Esophagus squamous epithelium (tissue), 5 donors: ENCODE measurements around the gene ZNF608. TPM values are rescaled to one million over a fixed set of nuclear protein-coding genes. Genes with fewer than 3 reads are reported as not detected.

Experiments used
- DNase-seq: peaks from one replicate; lab custom pipeline; 2025; lab: John Stamatoyannopoulos, UW
- H3K27ac ChIP-seq, 4 donors: fragments of 200-600 bp; sonication (generic); one replicate each; pipeline ENCODE4 v1.5.1; 2016 to 2019; ENCODE audit warnings: mild to moderate bottlenecking in 1 of 4
- H3K27me3 ChIP-seq, 4 donors: fragments of 200-600 bp; sonication (generic); 1 replicate in 3 of 4; 2 replicates in 1 of 4; pipeline versions ENCODE4 v1.5.1 to v1.6.0; 2017 to 2021; ENCODE audit warnings: antibody characterized with exemption in 1 of 4
- H3K36me3 ChIP-seq, 3 donors: fragments of 200-600 bp; sonication (generic); one replicate each; pipeline ENCODE4 v1.5.1; 2016 to 2019
- H3K4me1 ChIP-seq, 3 donors: fragments of 200-600 bp; sonication (generic); one replicate each; pipeline ENCODE4 v1.5.1; 2017 to 2019
- H3K4me3 ChIP-seq, 4 donors: fragments of 200-600 bp; sonication (generic); 1 replicate in 3 of 4; 2 replicates in 1 of 4; pipeline ENCODE4 v1.5.1; 2016 to 2019; ENCODE audit warnings: mild to moderate bottlenecking in 2 of 4, moderate library complexity in 1 of 4
- H3K9me3 ChIP-seq, 3 donors: fragments of 200-600 bp; sonication (generic); one replicate each; pipeline ENCODE4 v1.5.1; 2016 to 2019
- CTCF ChIP-seq, 6 experiments: fragments of 450-650 bp in 4 of 6; fragments of 200-600 bp in 2 of 6; sonication (generic) in 2 of 6; IDR thresholded peaks; one replicate each; pipeline ENCODE4 v1.5.1; 2016 to 2019; ENCODE audit warnings: antibody characterized with exemption in 6 of 6, mild to moderate bottlenecking in 4 of 6, moderate library complexity in 4 of 6
- POLR2A ChIP-seq, 4 donors: fragments of 450-650 bp; IDR thresholded peaks; one replicate each; pipeline ENCODE4 v1.6.1; 2017; ENCODE audit warnings: antibody characterized with exemption in 4 of 4, mild to moderate bottlenecking in 4 of 4, moderate library complexity in 3 of 4
- WGBS, 2 donors: methylation state at CpG; one replicate each; pipeline ENCODE4 v1.1.5; 2018; 5-methylcytosine and 5-hydroxymethylcytosine counted together
- intact Hi-C: fragments of 100-400 bp; cut with DNase I; formaldehyde crosslinking; loops from one replicate; pipeline ENCODE4 v1.15.0; 2022
- total RNA-seq, 4 donors: library from RNA; depleted of rRNA; stranded (reverse); fragments of >200 nt; gene quantifications; one replicate each; pipeline ENCODE4 v1.1.0, GENCODE V29; 2016
- donor health status: DM: yes; HTN: yes; CAD: no.

ZNF608 gene
- total RNA-seq, 4 donors from 2014 or later: 5.8 to 25.7 (median 10.4) TPM

- Histone ChIP-seq H3K4me3 (no peak overlapping the region), H3K9me3 (no peaks in the 10 kb centered on the region), H3K27ac (no peak overlapping the region), H3K4me1 (no peaks in the 10 kb centered on the region), H3K36me3 (no peaks in the 10 kb centered on the region), H3K27me3 (no peaks in the 10 kb centered on the region)
- WGBS, 2 donors: 81 to 85% methylated on average over 4 of the region's 4 CpGs
- intact Hi-C loops: no loop called here
- TF ChIP-seq POLR2A (IDR thresholded peaks at IDR 0.05) (no peak), CTCF (IDR thresholded peaks at IDR 0.05) (no peak)
- no peak for DNase-seq
Measured at GRCh38 chr5:124780011-124780410, 33.6 kb upstream of the ZNF608 start.

- DNase-seq: no peak
- 66 to 79% methylated on average over 5 of the region's 5 CpGs for WGBS, 2 donors
- Histone ChIP-seq H3K4me3 (no peak overlapping the region), H3K27me3 (no peaks in the 10 kb centered on the region), H3K9me3 (no peaks in the 10 kb centered on the region), H3K27ac (no peak overlapping the region), H3K4me1 (peaks cover 0 to 8% (median 0%) of the 10 kb centered on the region in 3 donors), H3K36me3 (no peaks in the 10 kb centered on the region)
- intact Hi-C loops: no loop called here
- TF ChIP-seq CTCF (IDR thresholded peaks at IDR 0.05): no peak
- no peak for TF ChIP-seq POLR2A (IDR thresholded peaks at IDR 0.05)
Measured at GRCh38 chr5:124773315-124774311, 27.2 kb upstream of the ZNF608 start.

GRCh38 chr5:124772457-124773200 is 26.2 kb upstream of the ZNF608 start:
- no peaks in the 10 kb centered on the region for H3K27me3 ChIP-seq
- WGBS, 2 donors: 73 to 80% methylated on average over 1 of the region's 1 CpG
- DNase-seq: no peak
- TF ChIP-seq CTCF (IDR thresholded peaks at IDR 0.05) (no peak), POLR2A (IDR thresholded peaks at IDR 0.05) (no peak)
- peaks cover 0 to 8% (median 0%) of the 10 kb centered on the region in 3 donors for H3K4me1 ChIP-seq
- H3K4me3 ChIP-seq: no peak overlapping the region
- no peaks in the 10 kb centered on the region for H3K36me3 ChIP-seq
- no peaks in the 10 kb centered on the region for H3K9me3 ChIP-seq
- intact Hi-C loops: no loop called here
- H3K27ac ChIP-seq: no peak overlapping the region

- H3K9me3 ChIP-seq: no peaks in the 10 kb centered on the region
- intact Hi-C loops: no loop called here
- WGBS, 2 donors: 87 to 95% methylated on average over 3 of the region's 3 CpGs
- H3K36me3 ChIP-seq: no peaks in the 10 kb centered on the region
- DNase-seq: no peak
- TF ChIP-seq CTCF (IDR thresholded peaks at IDR 0.05) (no peak), POLR2A (IDR thresholded peaks at IDR 0.05) (no peak)
- peaks cover 0 to 8% (median 0%) of the 10 kb centered on the region in 3 donors for H3K4me1 ChIP-seq
- H3K4me3 ChIP-seq: no peak overlapping the region
- no peak overlapping the region for H3K27ac ChIP-seq
- no peaks in the 10 kb centered on the region for H3K27me3 ChIP-seq
Measured at GRCh38 chr5:124771761-124772160, 25.3 kb upstream of the ZNF608 start.
